Large intestine (tissue), 3 donors: ENCODE data around the gene XRCC5. TPM values are rescaled to one million over a fixed set of nuclear protein-coding genes. Genes with fewer than 3 reads are reported as not detected.
"Not testable (repeated sequence)": the region's sequence is repeated elsewhere in the genome, so short reads cannot be mapped to it uniquely, and the experiment has no call there.

Source experiments
- DNase-seq, 2 donors: peaks; one replicate each; pipeline versions ENCODE4 v3.0.0 to v3.0.0-alpha.2; 2013
- H3K27ac ChIP-seq: one replicate; pipeline ENCODE4 v1.5.1; 2013; ENCODE audit warnings: low read length
- H3K27me3 ChIP-seq: 2 replicates; pipeline ENCODE4 v1.6.1; 2013; ENCODE audit warnings: low read length; ENCODE audit not compliant: control insufficient read depth, insufficient read depth
- H3K36me3 ChIP-seq: 2 replicates; pipeline ENCODE4 v1.6.1; 2013; ENCODE audit warnings: low read length; ENCODE audit not compliant: control insufficient read depth, insufficient read depth
- H3K4me1 ChIP-seq: one replicate; pipeline ENCODE4 v1.6.1; 2013; ENCODE audit warnings: low read length; ENCODE audit not compliant: control insufficient read depth, insufficient read depth
- H3K4me3 ChIP-seq: one replicate; pipeline ENCODE4 v1.5.1; 2013; ENCODE audit warnings: low read length
- H3K9me3 ChIP-seq: one replicate; pipeline ENCODE4 v1.6.1; 2013; ENCODE audit warnings: mild to moderate bottlenecking, low read depth, low read length, moderate library complexity; ENCODE audit not compliant: control insufficient read depth
- WGBS: methylation state at CpG from one replicate; pipeline ENCODE4 v1.1.5; 2013; ENCODE audit warnings: low lambda C conversion rate; ENCODE audit not compliant: insufficient coverage; 5-methylcytosine and 5-hydroxymethylcytosine counted together
- polyA plus RNA-seq: library from polyadenylated mRNA; unstranded; fragments of 120-200 nt; gene quantifications from one replicate; pipeline ENCODE4 v1.2.1, GENCODE V29; 2013

XRCC5 gene
- polyA plus RNA-seq, 1 donor, result 192 TPM

DNA sequence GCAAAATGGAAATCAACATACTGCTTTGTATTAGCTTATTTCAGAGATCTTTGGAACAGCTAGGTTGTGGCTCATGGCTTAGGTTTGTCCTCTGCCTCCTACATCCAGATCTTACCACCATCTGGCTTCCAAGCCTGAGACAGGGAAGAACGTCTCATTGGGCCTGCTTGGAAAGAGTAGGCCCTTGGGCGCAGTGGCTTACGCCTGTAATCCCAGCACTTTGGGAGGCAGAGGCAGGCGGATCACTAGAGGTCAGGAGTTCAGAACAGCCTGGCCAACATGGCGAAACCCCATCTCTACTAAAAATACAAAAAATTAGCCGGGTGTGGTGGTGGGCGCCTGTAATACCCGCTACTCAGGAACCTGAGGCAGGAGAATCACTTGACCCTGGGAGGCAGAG, 99.5 kb downstream of the XRCC5 start:
- not testable (repeated sequence) for H3K9me3 ChIP-seq, H3K4me1 ChIP-seq, DNase-seq, H3K27ac ChIP-seq, H3K4me3 ChIP-seq, H3K27me3 ChIP-seq
- no CpG with 5 or more reads among the region's 8 CpGs for WGBS
- peaks cover 47% of the 10 kb centered on the region for H3K36me3 ChIP-seq

DNA sequence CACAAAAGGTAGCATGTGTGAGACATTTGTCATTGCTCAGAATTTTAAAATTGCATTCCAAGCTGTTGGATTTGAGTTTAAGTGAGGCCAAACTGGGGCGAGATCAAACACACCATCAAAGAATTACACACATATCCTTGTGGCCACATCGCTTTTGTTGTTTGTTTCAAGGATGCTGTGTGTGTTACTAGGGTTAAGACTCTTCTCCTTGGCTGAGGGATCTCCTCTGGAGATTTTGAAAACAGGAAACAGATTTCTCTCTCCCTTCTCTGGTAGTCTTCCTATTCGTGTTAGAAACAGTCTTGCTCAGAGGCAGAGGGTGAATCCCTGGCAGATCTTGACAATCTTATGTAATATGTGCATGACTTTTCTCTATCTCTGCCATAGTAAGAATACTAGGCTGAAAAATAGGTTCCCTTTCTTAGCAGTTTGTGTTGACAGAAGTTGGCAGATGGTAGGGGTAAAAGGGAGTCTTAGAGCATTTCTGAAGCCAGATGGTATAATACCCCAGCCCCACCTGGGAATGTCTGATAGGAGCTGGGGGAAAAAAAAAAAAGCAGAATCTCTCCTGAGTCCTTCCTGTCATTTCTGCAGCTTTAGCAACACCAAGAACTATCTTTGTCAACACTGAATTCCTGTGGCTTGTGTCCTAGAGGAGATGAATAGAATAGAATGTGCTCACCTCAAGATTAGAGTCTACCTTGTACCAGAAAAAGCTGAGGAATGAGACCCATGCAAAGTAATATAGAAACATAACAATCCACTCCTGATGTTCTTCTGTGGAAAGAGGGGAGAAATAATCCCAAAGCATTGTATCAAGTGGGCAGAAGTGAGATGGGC, 101.8 kb downstream of the XRCC5 start:
- no peak for DNase-seq
- peaks cover 25% of the 10 kb centered on the region for H3K36me3 ChIP-seq
- no peaks in the 10 kb centered on the region for H3K27me3 ChIP-seq
- 40% methylated on average over 1 of the region's 3 CpGs for WGBS
- H3K4me3 ChIP-seq, result no peak overlapping the region
- H3K4me1 ChIP-seq, result peaks cover 6% of the 10 kb centered on the region
- H3K27ac ChIP-seq, result no peak overlapping the region
- H3K9me3 ChIP-seq, result no peaks in the 10 kb centered on the region

DNA sequence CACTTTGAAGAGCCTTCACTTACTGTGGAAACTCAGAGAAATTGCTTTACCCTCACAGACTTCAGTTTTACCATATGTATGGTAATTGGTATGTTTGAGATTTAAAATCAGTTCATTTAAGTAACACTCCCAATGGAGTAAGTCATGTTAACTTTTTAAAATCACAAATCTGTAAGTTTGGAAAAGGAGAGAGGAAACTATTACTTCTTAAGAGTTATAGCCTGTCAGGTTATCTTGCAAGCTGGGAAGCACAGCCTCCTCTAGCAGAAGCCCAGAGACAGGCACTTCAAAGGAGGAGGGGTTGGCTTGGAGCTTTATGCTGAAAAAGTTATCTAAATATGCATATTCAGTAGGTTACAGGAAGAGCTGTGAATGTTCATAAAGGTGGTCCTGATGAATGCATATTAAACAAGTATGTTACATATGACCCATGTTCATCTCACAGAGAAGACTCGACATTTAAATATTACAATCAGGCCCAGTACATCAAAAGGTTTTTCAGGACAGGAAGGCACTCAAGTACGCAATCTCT, 102.5 kb downstream of the XRCC5 start:
- WGBS, result no CpG with 5 or more reads among the region's 2 CpGs
- no peak overlapping the region for H3K27ac ChIP-seq
- no peak for DNase-seq
- no peaks in the 10 kb centered on the region for H3K27me3 ChIP-seq
- H3K36me3 ChIP-seq, result peaks cover 18% of the 10 kb centered on the region
- H3K4me1 ChIP-seq, result peaks cover 13% of the 10 kb centered on the region
- no peak overlapping the region for H3K4me3 ChIP-seq
- no peaks in the 10 kb centered on the region for H3K9me3 ChIP-seq

DNA sequence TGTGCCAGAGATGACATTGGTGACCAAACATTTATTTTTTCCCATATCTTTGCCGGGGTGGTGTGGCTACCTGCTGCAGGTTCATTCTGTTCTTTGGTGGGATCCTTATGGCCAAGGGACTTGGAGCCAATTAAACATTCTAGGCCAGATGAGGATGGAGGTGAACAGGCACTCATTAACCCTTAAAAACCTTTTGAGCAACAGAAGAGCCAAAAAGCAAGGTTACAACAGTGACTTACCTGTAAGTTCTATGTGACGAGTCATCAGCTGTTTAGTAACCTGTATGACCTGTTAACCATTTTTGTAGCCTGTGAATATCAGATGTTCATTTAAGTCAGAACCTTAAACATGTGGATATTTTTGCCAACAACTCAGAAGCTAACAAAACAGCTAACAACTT, 105.6 kb downstream of the XRCC5 start:
- WGBS, result no CpG with 5 or more reads among the region's 2 CpGs
- Histone ChIP-seq H3K36me3 (no peaks in the 10 kb centered on the region), H3K4me3 (no peak overlapping the region), H3K27me3 (no peaks in the 10 kb centered on the region), H3K9me3 (no peaks in the 10 kb centered on the region), H3K27ac (no peak overlapping the region), H3K4me1 (peaks cover 13% of the 10 kb centered on the region)
- no peak for DNase-seq

DNA sequence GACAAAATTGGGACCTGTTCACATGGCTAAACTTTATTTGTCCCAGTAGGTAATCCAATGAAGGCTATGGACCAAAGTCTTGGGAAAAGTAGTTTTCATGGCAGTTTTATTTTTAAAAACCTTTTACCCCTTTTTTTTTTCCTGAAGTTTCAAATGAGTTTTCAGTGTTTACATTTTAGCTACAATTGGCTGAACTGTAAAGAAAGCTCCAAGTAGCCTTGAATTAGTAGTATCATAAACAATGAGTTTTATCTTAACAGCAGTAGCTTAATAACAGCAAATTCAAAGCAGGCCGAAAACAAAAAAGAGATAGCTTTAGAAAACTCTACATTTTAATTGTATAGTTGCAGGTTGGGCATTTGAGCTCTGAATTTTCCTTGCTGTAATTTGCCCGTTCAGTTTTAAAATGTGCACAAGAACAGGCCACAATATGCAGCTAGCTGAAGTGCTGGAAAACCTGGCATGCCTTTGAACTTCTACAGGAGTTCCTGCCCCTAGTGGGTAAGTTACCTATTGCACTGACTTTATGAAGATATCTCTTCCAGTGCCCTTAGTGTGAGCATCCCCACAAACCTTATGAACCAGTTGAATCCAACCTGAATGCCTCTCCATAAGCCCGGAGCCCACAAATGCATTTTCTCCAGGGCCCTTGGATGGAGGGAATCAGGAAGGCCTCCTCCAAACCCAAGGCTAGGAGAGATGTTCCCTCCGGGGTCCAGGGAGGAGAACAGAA, 106.7 kb downstream of the XRCC5 start:
- no peak overlapping the region for H3K27ac ChIP-seq
- no peak overlapping the region for H3K4me3 ChIP-seq
- WGBS, result 60% methylated on average over 1 of the region's 4 CpGs
- H3K27me3 ChIP-seq, result no peaks in the 10 kb centered on the region
- H3K4me1 ChIP-seq, result peaks cover 13% of the 10 kb centered on the region
- peak in 1 of 2 donors; percentile 41 for DNase-seq
- H3K9me3 ChIP-seq, result no peaks in the 10 kb centered on the region
- no peaks in the 10 kb centered on the region for H3K36me3 ChIP-seq

DNA sequence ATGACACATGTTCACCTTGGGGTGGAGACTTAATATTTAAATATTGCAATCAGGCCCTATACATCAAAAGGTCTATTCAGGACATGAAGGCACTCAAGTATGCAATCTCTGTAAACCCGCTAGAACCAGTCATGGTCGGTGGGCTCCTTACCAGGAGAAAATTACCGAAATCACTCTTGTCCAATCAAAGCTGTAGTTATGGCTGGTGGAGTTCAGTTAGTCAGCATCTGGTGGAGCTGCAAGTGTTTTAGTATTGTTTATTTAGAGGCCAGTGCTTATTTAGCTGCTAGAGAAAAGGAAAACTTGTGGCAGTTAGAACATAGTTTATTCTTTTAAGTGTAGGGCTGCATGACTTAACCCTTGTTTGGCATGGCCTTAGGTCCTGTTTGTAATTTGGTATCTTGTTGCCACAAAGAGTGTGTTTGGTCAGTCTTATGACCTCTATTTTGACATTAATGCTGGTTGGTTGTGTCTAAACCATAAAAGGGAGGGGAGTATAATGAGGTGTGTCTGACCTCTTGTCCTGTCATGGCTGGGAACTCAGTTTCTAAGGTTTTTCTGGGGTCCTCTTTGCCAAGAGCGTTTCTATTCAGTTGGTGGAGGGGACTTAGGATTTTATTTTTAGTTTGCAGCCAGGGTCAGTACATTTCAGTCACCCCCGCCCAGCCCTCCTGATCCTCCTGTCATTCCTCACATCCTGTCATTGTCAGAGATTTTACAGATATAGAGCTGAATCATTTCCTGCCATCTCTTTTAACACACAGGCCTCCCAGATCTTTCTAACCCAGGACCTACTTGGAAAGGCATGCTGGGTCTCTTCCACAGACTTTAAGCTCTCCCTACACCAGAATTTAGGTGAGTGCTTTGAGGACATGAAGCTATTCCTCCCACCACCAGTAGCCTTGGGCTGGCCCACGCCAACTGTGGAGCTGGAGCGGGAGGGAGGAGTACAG, 108.1 kb downstream of the XRCC5 start:
- Histone ChIP-seq H3K36me3 (no peaks in the 10 kb centered on the region), H3K4me3 (no peak overlapping the region), H3K27ac (no peak overlapping the region), H3K27me3 (no peaks in the 10 kb centered on the region), H3K4me1 (peaks cover 13% of the 10 kb centered on the region), H3K9me3 (no peaks in the 10 kb centered on the region)
- WGBS, result 100% methylated on average over 1 of the region's 7 CpGs
- DNase-seq, result no peak

DNA sequence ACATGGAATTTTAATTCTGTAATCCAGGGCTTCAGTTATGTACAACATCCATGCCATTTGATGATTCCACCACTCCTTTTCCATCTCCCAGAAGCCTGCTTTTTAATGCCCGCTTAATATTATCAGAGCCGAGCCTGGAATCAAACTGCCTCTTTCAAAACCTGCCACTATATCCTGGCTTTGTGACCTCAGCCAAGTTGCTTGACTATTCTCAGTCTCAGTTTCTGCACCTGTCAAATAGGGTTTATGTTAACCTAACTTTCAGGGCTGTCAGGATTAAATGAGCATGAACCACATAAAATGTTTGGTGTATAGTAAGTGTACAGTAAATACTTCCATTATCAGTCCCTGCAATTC, 108.7 kb downstream of the XRCC5 start:
- no peaks in the 10 kb centered on the region for H3K9me3 ChIP-seq
- no peaks in the 10 kb centered on the region for H3K36me3 ChIP-seq
- no peaks in the 10 kb centered on the region for H3K27me3 ChIP-seq
- DNase-seq, result no peak
- peaks cover 13% of the 10 kb centered on the region for H3K4me1 ChIP-seq
- no peak overlapping the region for H3K4me3 ChIP-seq
- WGBS, result no CpG with 5 or more reads among the region's 2 CpGs
- no peak overlapping the region for H3K27ac ChIP-seq

DNA sequence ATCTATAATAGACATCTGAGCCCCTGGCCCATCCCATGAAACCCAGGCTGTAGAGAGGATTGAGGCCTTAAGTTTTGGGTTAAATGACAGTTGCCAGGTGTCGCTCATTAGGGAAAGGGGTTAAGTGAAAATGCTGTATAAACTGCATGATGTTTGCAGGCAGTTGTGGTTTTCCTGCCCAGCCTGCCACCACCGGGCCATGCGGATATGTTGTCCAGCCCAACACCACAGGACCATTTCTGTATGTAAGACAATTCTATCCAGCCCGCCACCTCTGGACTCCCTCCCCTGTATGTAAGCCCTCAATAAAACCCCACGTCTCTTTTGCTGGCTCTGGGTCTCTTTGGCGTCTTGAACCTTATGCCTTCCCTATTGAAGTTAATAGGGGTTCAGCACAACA, 110.7 kb downstream of the XRCC5 start:
- no CpG with 5 or more reads among the region's 6 CpGs for WGBS
- no peak for DNase-seq
- peaks cover 9% of the 10 kb centered on the region for H3K4me1 ChIP-seq

DNA sequence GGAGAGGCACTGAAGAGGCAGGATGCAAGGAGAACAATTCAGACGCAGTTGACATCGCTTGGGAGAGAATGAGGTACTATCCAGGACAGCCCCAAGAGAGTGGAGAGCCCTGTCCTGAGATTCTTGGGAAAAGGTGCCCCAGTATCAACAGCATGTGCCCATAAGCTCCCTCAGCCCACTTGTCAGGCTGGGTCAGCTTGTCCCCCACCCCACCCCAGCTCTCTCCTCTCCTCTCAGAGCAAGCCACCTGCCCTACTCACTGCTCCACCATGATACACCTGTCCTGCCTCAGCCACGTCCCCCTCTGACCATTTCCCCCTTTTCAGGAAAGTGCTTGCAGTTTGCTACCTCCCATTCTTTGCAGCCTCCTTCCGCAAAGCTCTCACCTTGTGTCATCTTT, 111.8 kb downstream of the XRCC5 start:
- WGBS, result no CpG with 5 or more reads among the region's 4 CpGs
- Histone ChIP-seq H3K4me3 (no peak overlapping the region), H3K27ac (no peak overlapping the region), H3K9me3 (no peaks in the 10 kb centered on the region), H3K27me3 (no peaks in the 10 kb centered on the region), H3K36me3 (no peaks in the 10 kb centered on the region), H3K4me1 (peaks cover 7% of the 10 kb centered on the region)
- no peak for DNase-seq

More for the DNA sequence above, 110.7 kb downstream of the XRCC5 start:
- H3K9me3 ChIP-seq, result no peaks in the 10 kb centered on the region
- H3K27me3 ChIP-seq, result no peaks in the 10 kb centered on the region
- no peaks in the 10 kb centered on the region for H3K36me3 ChIP-seq
- H3K27ac ChIP-seq, result no peak overlapping the region
- H3K4me3 ChIP-seq, result no peak overlapping the region

DNA sequence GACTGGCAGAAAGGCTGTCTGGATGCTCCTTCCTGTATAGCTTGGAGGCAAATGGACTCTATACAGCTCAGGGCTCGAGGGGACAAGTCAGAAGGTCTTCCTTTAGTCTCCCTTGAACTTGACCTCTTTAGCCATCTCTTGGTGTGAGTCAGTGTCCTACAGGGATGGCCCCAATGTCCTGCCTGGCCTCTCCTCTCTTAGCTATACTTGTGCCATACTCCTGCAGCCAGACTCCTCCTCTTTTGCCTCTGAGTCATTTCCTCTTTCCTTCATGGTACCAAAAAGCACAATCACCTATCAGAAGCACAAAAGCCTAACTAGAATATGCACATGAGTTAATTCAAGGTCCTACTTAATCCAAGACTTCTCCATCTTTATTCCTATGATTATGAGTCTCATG, 112.7 kb downstream of the XRCC5 start:
- Histone ChIP-seq H3K4me3 (no peak overlapping the region), H3K9me3 (no peaks in the 10 kb centered on the region), H3K27ac (no peak overlapping the region), H3K36me3 (no peaks in the 10 kb centered on the region), H3K4me1 (no peaks in the 10 kb centered on the region), H3K27me3 (no peaks in the 10 kb centered on the region)
- DNase-seq, result no peak
- no CpG with 5 or more reads among the region's 1 CpG for WGBS
